ENCODE data around the gene IFNL2. TPM values are rescaled to one million over a fixed set of nuclear protein-coding genes. Genes with fewer than 3 reads are reported as not detected.
"Not testable (repeated sequence)": the region's sequence is repeated elsewhere in the genome, so short reads cannot be mapped to it uniquely, and the experiment has no call there.

The IFNL2 gene
- not detected in 2 replicates for total RNA-seq
- long read RNA-seq: 0 reads

DNA sequence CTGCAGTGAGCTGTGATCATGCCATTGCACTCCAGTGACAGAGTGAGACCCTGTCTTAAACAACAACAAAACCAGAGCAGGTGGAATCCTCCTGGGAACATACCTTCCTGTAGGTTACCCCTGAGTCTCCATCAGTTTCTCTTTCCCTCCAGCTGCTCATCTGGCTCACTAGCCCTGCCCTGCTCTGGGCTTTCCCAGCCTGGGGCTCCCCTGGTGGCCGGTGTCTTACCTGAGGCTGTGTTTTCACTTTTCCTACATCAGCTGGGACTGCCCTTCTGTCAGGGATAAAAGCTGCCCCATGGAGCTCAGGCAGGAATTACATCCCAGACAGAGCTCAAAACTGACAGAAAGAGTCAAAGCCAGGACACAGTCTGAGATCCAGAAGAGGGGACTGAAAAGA is at the start of gene IFNL2:
Gene IFNL2 (plus strand): TSS at position 312 of the 400 bp plus-strand sequence. CDS start 173 bp downstream, outside the sequence.
- H3K4me3 Mint-ChIP-seq; H3K27ac Mint-ChIP-seq (ENCODE audit: unreplicated experiment); H3K36me3 Mint-ChIP-seq (ENCODE audit: low read depth); H3K4me1 Mint-ChIP-seq; DNase-seq (ENCODE audit: low read depth, low spot score); H3K9me3 Mint-ChIP-seq: not testable (repeated sequence)
- H3K27me3 Mint-ChIP-seq (ENCODE audit: low read depth): peaks cover 68% of the 10 kb centered on the region

DNA sequence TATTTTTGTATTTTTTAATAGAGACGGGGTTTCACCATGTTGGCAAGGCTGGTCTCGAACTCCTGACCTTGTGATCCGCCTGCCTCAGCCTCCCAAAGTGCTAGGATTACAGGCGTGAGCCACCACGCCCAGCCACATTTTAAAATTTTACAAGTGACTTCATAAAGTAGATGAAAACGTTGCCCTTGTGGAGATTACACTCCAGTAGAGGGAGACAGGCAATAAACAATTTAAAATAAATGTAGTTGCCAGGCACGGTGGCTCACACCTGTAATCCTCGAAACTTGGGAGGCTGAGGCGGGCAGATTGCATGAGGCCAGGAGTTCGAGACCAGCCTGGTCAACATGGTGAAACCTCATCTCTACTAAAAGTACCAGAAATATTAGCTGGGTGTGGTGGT is 49.1 kb upstream of the IFNL2 start:
- H3K4me3 Mint-ChIP-seq; H3K27ac Mint-ChIP-seq (ENCODE audit: unreplicated experiment); H3K4me1 Mint-ChIP-seq; H3K9me3 Mint-ChIP-seq; H3K36me3 Mint-ChIP-seq (ENCODE audit: low read depth); DNase-seq (ENCODE audit: low read depth, low spot score): not testable (repeated sequence)
- peaks cover 55% of the 10 kb centered on the region for H3K27me3 Mint-ChIP-seq (ENCODE audit: low read depth)

DNA sequence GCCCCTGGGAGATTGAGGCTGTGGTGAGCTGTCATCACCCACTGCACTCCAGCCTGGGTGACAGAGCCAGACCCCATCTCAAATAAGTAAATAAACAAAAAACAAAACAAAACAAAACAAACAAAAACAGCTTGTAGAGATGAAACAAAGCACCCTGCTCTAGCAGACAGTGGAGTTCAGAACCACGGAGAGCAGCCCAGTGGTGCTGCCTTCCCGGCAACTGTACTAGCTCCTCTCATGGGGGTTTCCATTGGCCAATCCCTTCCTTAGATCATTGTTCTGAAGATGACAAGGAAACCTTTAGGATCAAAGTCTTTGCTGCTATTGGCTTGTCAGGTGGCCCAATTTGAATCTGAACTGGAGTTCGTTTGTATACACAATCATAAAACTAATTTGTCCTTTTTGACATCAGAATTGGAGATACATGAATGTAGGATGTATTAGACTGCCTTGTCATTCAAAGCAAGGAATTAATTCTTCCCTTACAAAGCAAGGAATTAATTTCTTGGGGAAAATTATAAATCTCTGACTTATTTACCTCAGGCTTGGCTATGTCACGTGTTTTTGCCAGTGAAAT is 44.4 kb upstream of the IFNL2 start:
- H3K4me1 Mint-ChIP-seq: no peaks in the 10 kb centered on the region
- H3K36me3 Mint-ChIP-seq (ENCODE audit: low read depth): no peaks in the 10 kb centered on the region
- peaks cover 72% of the 10 kb centered on the region for H3K27me3 Mint-ChIP-seq (ENCODE audit: low read depth)
- H3K27ac Mint-ChIP-seq (ENCODE audit: unreplicated experiment): no peak overlapping the region
- no peaks in the 10 kb centered on the region for H3K9me3 Mint-ChIP-seq
- DNase-seq (ENCODE audit: low read depth, low spot score): no peak
- no peak overlapping the region for H3K4me3 Mint-ChIP-seq
- TF ChIP-seq, protein P1, sequence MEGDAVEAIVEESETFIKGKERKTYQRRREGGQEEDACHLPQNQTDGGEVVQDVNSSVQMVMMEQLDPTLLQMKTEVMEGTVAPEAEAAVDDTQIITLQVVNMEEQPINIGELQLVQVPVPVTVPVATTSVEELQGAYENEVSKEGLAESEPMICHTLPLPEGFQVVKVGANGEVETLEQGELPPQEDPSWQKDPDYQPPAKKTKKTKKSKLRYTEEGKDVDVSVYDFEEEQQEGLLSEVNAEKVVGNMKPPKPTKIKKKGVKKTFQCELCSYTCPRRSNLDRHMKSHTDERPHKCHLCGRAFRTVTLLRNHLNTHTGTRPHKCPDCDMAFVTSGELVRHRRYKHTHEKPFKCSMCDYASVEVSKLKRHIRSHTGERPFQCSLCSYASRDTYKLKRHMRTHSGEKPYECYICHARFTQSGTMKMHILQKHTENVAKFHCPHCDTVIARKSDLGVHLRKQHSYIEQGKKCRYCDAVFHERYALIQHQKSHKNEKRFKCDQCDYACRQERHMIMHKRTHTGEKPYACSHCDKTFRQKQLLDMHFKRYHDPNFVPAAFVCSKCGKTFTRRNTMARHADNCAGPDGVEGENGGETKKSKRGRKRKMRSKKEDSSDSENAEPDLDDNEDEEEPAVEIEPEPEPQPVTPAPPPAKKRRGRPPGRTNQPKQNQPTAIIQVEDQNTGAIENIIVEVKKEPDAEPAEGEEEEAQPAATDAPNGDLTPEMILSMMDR (conservative IDR thresholded peaks at IDR 0.05): no peak

DNA sequence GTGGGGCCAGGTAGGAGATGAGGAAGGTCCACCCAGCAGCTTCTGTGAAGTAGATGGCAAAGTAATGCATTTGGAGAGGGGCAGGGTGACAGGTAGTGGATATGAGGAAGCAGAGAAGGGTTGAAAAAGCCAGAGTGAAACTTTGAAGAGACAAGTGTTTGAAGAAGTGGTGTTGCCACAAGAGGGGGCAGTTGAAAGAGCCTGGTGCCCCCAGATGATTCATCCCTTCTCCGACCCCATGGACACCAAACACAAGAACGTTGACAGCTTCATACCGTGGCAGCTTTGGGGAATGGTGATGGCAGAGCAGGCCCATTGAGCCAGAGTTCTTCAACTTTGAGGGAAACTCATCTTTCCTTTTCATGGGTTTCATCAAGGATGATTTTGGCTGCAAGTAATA is 43.3 kb upstream of the IFNL2 start:
- Mint-ChIP-seq H3K27ac (ENCODE audit: unreplicated experiment) (no peak overlapping the region), H3K36me3 (ENCODE audit: low read depth) (no peaks in the 10 kb centered on the region), H3K9me3 (no peaks in the 10 kb centered on the region), H3K4me3 (no peak overlapping the region), H3K27me3 (ENCODE audit: low read depth) (peaks cover 72% of the 10 kb centered on the region), H3K4me1 (no peaks in the 10 kb centered on the region)
- DNase-seq (ENCODE audit: low read depth, low spot score): no peak
- TF ChIP-seq, protein P1 (conservative IDR thresholded peaks at IDR 0.05): no peak

DNA sequence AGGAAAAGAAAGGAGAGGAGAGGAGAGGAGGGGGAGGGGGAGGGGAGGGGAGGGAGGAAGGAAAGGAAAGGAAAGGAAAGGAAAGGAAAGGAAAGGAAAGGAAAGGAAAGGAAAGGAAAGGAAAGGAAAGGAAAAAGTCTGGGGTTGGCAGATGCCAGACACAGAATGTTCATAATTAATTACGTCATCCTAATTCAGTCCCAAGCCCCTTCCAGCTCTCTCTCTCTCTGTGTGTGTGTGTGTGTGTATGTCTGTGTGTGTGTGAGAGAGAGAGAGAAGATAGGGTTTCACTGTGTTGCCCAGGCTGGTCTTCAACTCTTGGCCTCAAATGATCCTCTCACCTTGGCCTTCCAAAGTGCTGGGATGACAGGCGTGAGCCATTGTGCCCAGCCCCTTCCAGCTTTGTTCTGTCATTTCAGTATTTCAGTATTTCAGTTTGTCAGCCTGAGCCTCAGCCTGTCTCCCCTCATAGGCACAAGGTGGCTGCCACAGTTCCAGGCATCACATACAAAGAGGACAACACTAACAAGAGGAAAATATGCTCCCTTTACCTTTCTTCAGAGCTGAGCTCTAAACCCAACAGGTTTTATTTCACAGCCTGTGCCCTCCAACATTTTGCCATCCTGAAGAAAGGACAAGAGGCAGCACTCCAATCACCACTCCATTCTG is 38.0 kb upstream of the IFNL2 start:
- no peak for DNase-seq (ENCODE audit: low read depth, low spot score)
- no peak overlapping the region for H3K4me3 Mint-ChIP-seq
- no peak overlapping the region for H3K27ac Mint-ChIP-seq (ENCODE audit: unreplicated experiment)
- TF ChIP-seq, protein P1 (conservative IDR thresholded peaks at IDR 0.05): no peak
- no peaks in the 10 kb centered on the region for H3K36me3 Mint-ChIP-seq (ENCODE audit: low read depth)
- peaks cover 73% of the 10 kb centered on the region for H3K27me3 Mint-ChIP-seq (ENCODE audit: low read depth)
- no peaks in the 10 kb centered on the region for H3K9me3 Mint-ChIP-seq
- no peaks in the 10 kb centered on the region for H3K4me1 Mint-ChIP-seq

DNA sequence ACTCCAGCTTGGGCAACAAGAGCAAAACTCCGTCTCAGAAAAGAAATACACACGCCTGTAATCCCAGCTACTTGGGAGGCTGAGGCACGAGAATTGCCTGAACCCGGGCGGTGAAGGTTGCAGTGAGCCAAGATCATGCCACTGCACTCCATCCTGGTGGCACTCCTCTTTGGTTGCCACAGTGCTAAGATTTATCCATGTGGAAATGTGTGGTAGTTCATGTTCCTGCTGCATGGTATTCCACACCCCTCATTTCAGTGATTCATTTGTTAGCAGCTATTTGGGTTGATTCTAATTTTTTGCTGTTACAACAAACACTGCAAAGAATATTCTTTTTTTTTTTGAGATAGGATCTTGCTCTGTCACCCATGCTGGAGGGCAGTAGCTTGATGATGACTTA is 35.5 kb upstream of the IFNL2 start:
- Mint-ChIP-seq H3K9me3 (no peaks in the 10 kb centered on the region), H3K36me3 (ENCODE audit: low read depth) (no peaks in the 10 kb centered on the region), H3K27me3 (ENCODE audit: low read depth) (peaks cover 61% of the 10 kb centered on the region), H3K4me1 (no peaks in the 10 kb centered on the region), H3K4me3 (no peak overlapping the region), H3K27ac (ENCODE audit: unreplicated experiment) (no peak overlapping the region)
- TF ChIP-seq, protein P1 (conservative IDR thresholded peaks at IDR 0.05): no peak
- no peak for DNase-seq (ENCODE audit: low read depth, low spot score)
